HepG2 (cell line): Measurements from ENCODE around the gene OAS2. TPM values are rescaled to one million over a fixed set of nuclear protein-coding genes. Genes with fewer than 3 reads are reported as not detected.

Source experiments
- ATAC-seq: fragments of 200-7000 bp; cut with Tn5 transposase; 3 replicates; pipeline ENCODE4 v1.9.1; 2020; ENCODE audit warnings: mild to moderate bottlenecking, moderate library complexity
- BruUV-seq: library from RNA; stranded (reverse); fragments of 400-500 nt; replicated peaks from 2 replicates; lab custom pipeline; 2021; lab: Mats Ljungman, UMichigan
- CTCF ChIA-PET: fragments of 300-600 bp; formaldehyde crosslinking; extraction: SDS; loops from one replicate; lab custom pipeline; 2021; ENCODE audit warnings: low total read pairs, inconsistent platforms, low intra/inter-chr PET ratio; lab: Yijun Ruan, JAX
- POLR2A ChIA-PET: fragments of 350-600 bp; sonication (Branson Sonifier 250); formaldehyde crosslinking; loops from one replicate; lab custom pipeline; 2020; ENCODE audit warnings: antibody characterized with exemption, inconsistent platforms; lab: Yijun Ruan, JAX
- DNase-seq: peaks from one replicate; pipeline ENCODE4 v3.0.0-alpha.2; 2015; ENCODE audit warnings: low spot score
- FAIRE-seq: peaks from 3 replicates; lab custom pipeline; 2011; peaks lifted over from hg19 to GRCh38; lab: Jason Lieb, UNC
- H2AFZ ChIP-seq: one replicate; pipeline ENCODE4 v1.6.1; 2011; ENCODE audit warnings: low read length, inconsistent platforms
- H3K27ac ChIP-seq: fragments of 300-600 bp; 3 replicates; pipeline ENCODE4 v1.8.0; 2011; ENCODE audit warnings: mixed run types, mild to moderate bottlenecking, mixed read lengths, low read length, inconsistent platforms; ENCODE audit not compliant: insufficient read depth; ENCODE audit errors: extremely low read length
- H3K27me3 ChIP-seq, 2 experiments: fragments of 200-600 bp in 1 of 2; 2 replicates in 1 of 2; 3 replicates in 1 of 2; pipeline versions ENCODE4 v1.6.0 to v1.8.0; 2011; ENCODE audit warnings: low read length in 2 of 2, mild to moderate bottlenecking in 2 of 2, moderate library complexity in 2 of 2, inconsistent platforms in 1 of 2; ENCODE audit not compliant: insufficient read depth in 2 of 2, control insufficient read depth in 1 of 2
- H3K36me3 ChIP-seq, 2 experiments: fragments of 200-600 bp in 1 of 2; replicated peaks in 1 of 2; 2 replicates in 1 of 2; 3 replicates in 1 of 2; pipeline versions ENCODE4 v1.5.1 to v1.8.0; 2011; ENCODE audit warnings: low read length in 2 of 2, inconsistent platforms in 1 of 2; ENCODE audit not compliant: insufficient read depth in 2 of 2, control insufficient read depth in 1 of 2
- H3K4me1 ChIP-seq: 2 replicates; pipeline ENCODE4 v1.5.1; 2012; ENCODE audit warnings: low read length, inconsistent platforms; ENCODE audit not compliant: insufficient read depth
- H3K4me2 ChIP-seq: 2 replicates; pipeline ENCODE4 v1.6.0; 2011; ENCODE audit warnings: low read depth, low read length, inconsistent platforms
- H3K4me3 ChIP-seq, 3 experiments: fragments of 200-600 bp in 1 of 3; sonication (generic), shearing (Covaris generic) in 1 of 3; replicated peaks in 1 of 3; 2 replicates each; pipeline ENCODE4 v1.5.1; 2011 to 2016; ENCODE audit warnings: low read length in 3 of 3, inconsistent platforms in 2 of 3, low read depth in 2 of 3, mild to moderate bottlenecking in 2 of 3, control low read depth in 1 of 3, mixed read lengths in 1 of 3; ENCODE audit not compliant: insufficient read depth in 1 of 3
- H3K79me2 ChIP-seq: one replicate; pipeline ENCODE4 v1.6.1; 2011; ENCODE audit warnings: low read length, inconsistent platforms; ENCODE audit not compliant: insufficient read depth
- H3K9ac ChIP-seq: 2 replicates; pipeline ENCODE4 v1.6.0; 2011; ENCODE audit warnings: mild to moderate bottlenecking, low read depth, low read length, inconsistent platforms; ENCODE audit not compliant: insufficient read depth
- H3K9me3 ChIP-seq: 2 replicates; pipeline ENCODE4 v1.5.1; 2012; ENCODE audit warnings: mild to moderate bottlenecking, low read length
- H4K20me1 ChIP-seq: 2 replicates; pipeline ENCODE4 v1.6.0; 2011; ENCODE audit warnings: inconsistent platforms, mild to moderate bottlenecking, low read length, moderate library complexity; ENCODE audit not compliant: insufficient read depth
- AHDC1 ChIP-seq: sonication (generic); formaldehyde crosslinking; IDR thresholded peaks from 2 replicates; pipeline ENCODE4 v1.5.1; 2020; ENCODE audit warnings: mild to moderate bottlenecking, missing genetic modification reagents, borderline replicate concordance
- MEF2D ChIP-seq: sonication (generic); formaldehyde crosslinking; IDR thresholded peaks from 2 replicates; pipeline ENCODE4 v1.5.1; 2020; ENCODE audit warnings: mild to moderate bottlenecking, missing genetic modification reagents
- SMARCE1 ChIP-seq: fragments of 450-650 bp; IDR thresholded peaks from 2 replicates; pipeline ENCODE4 v1.6.1; 2017; ENCODE audit warnings: borderline replicate concordance
- SRSF9 ChIP-seq: fragments of 200-400 bp; formaldehyde crosslinking; IDR thresholded peaks from 2 replicates; pipeline ENCODE4 v1.6.1; 2018; ENCODE audit warnings: borderline replicate concordance, mild to moderate bottlenecking, low read depth, low read length; ENCODE audit not compliant: insufficient read depth, poor library complexity, severe bottlenecking
- TARDBP ChIP-seq: sonication (generic); formaldehyde crosslinking; IDR thresholded peaks from 2 replicates; pipeline ENCODE4 v1.8.0; 2022; ENCODE audit warnings: mild to moderate bottlenecking, missing genetic modification reagents
- ZNF138 ChIP-seq: sonication (generic); formaldehyde crosslinking; IDR thresholded peaks from 2 replicates; pipeline ENCODE4 v1.5.0; 2020; ENCODE audit warnings: mild to moderate bottlenecking, low read depth, missing genetic modification reagents
- ZNF598 ChIP-seq: sonication (generic); formaldehyde crosslinking; IDR thresholded peaks from 2 replicates; pipeline ENCODE4 v1.5.1; 2020; ENCODE audit warnings: mild to moderate bottlenecking, missing genetic modification reagents, borderline replicate concordance
- ZNF644 ChIP-seq: IDR thresholded peaks from 2 replicates; pipeline ENCODE4 v1.6.1; 2016; ENCODE audit warnings: low read depth
- WGBS: methylation state at CpG from one replicate; pipeline ENCODE4 v1.1.6; 2017; ENCODE audit warnings: low lambda C conversion rate; 5-methylcytosine and 5-hydroxymethylcytosine counted together
- in situ Hi-C: cut with HindIII; loops from 2 replicates; pipeline ENCODE4 v1.10.0; 2017; ENCODE audit warnings: low pct_unique_long_range_greater_than_20kb; ENCODE audit not compliant: extremely low pct_ligation_motif_present
- intact Hi-C: fragments of 100-400 bp; cut with micrococcal nuclease; formaldehyde crosslinking; loops from one replicate; pipeline ENCODE4 v1.10.0; 2022; ENCODE audit not compliant: unreplicated experiment
- polyA plus RNA-seq, 8 experiments: library from polyadenylated mRNA; depleted of rRNA in 3 of 8; stranded (reverse) in 7 of 8; unstranded in 1 of 8; fragments of >200 nt; fragmentation: Illumina TruSeq in 4 of 8; extraction: Trizol in 4 of 8; gene quantifications; 2 replicates each; pipeline versions ENCODE4 v1.2.1 to v1.2.3, GENCODE V29; 2011 to 2016; ENCODE audit warnings: low read depth in 4 of 8, missing spikeins in 1 of 8, mixed read lengths in 1 of 8; ENCODE audit not compliant: insufficient read depth in 1 of 8
- total RNA-seq, 5 experiments: library from RNA; depleted of rRNA; stranded (reverse); fragments of >200 nt; fragmentation: Illumina TruSeq; extraction: Trizol; gene quantifications; 2 replicates each; pipeline ENCODE4 v1.2.3, GENCODE V29; 2016; ENCODE audit warnings: low read depth in 1 of 5

OAS2 gene
- total and polyA plus RNA-seq, 2 of the 13 experiments (the other 11 are each of a cell fraction or from before 2014, with no cell fraction given): 0.05 to 0.24 TPM

- in situ Hi-C loops: no loop called here
- BruUV-seq: no TSS peak
Measured at GRCh38 chr12:113027726-113028125, 49.4 kb downstream of the OAS2 start.

More at GRCh38 chr12:113027726-113028125, 49.4 kb downstream of the OAS2 start:
- no peak for ATAC-seq
- intact Hi-C loops: no loop called here
- Histone ChIP-seq H3K36me3 (no peaks in the 10 kb centered on the region), H3K9ac (no peak overlapping the region), H4K20me1 (no peaks in the 10 kb centered on the region), H3K4me1 (no peaks in the 10 kb centered on the region), H3K4me2 (no peak overlapping the region), H3K27me3 (0 out of 5 replicates have a peak, but pooled peaks cover 0 to 3% of the 10 kb centered on the region in 2 experiments), H3K9me3 (no peaks in the 10 kb centered on the region), H2AFZ (no peak overlapping the region), H3K79me2 (no peaks in the 10 kb centered on the region), H3K4me3 (no peak overlapping the region), H3K27ac (no peak overlapping the region)
- FAIRE-seq: no peak
- TF ChIP-seq ZNF644 (CRISPR knock-in tag) (no peak), SRSF9 (no peak), SMARCE1 (no peak), TARDBP (CRISPR knock-in tag) (no peak), ZNF598 (CRISPR knock-in tag) (no peak), AHDC1 (CRISPR knock-in tag) (no peak), MEF2D (no peak), ZNF138 (CRISPR knock-in tag) (no peak)
- WGBS: 9% methylated on average over 4 of the region's 4 CpGs
- POLR2A ChIA-PET: no interaction called here
- CTCF ChIA-PET: no interaction called here
- DNase-seq: no peak
